Dedifferentiated amniotic fluid mesenchymal stem cell (primary cell): ENCODE measurements around the gene PRKD1.

ENCODE experiments used
- DNase-seq: peaks from one replicate; pipeline ENCODE4 v3.0.0-alpha.2; 2016; ENCODE audit errors: extremely low spot score

The PRKD1 gene

GRCh38 chr14:29838752-29839151 is 88.9 kb downstream of the PRKD1 start:
- no peak for DNase-seq

- no peak for DNase-seq
Observed at GRCh38 chr14:29836395-29836794, 91.3 kb downstream of the PRKD1 start.

GRCh38 chr14:29832042-29832441 is 95.6 kb downstream of the PRKD1 start:
- no peak for DNase-seq

- DNase-seq = no peak
Observed at GRCh38 chr14:29829851-29830250, 97.8 kb downstream of the PRKD1 start.

GRCh38 chr14:29823816-29824215 is 103.8 kb downstream of the PRKD1 start:
- no peak for DNase-seq

GRCh38 chr14:29822430-29822709 is 105.3 kb downstream of the PRKD1 start:
- DNase-seq = no peak

- no peak for DNase-seq
Observed at GRCh38 chr14:29821661-29822429, 105.8 kb downstream of the PRKD1 start.

GRCh38 chr14:29821242-29821641 is 106.4 kb downstream of the PRKD1 start:
- DNase-seq = no peak

GRCh38 chr14:29820785-29821184 is 106.9 kb downstream of the PRKD1 start:
- no peak for DNase-seq

GRCh38 chr14:29817767-29818405 is 109.8 kb downstream of the PRKD1 start:
- DNase-seq = no peak

GRCh38 chr14:29815016-29815674 is 112.5 kb downstream of the PRKD1 start:
- DNase-seq = no peak

- no peak for DNase-seq
Observed at GRCh38 chr14:29814156-29815015, 113.3 kb downstream of the PRKD1 start.

- DNase-seq = peak; percentile 58
Observed at GRCh38 chr14:29810682-29811081, 117.0 kb downstream of the PRKD1 start.

- DNase-seq = no peak
Observed at GRCh38 chr14:29810064-29810463, 117.6 kb downstream of the PRKD1 start.

GRCh38 chr14:29806124-29806517 is 121.5 kb downstream of the PRKD1 start:
- no peak for DNase-seq

- DNase-seq = peak; percentile 88
Observed at GRCh38 chr14:29805415-29806123, 122.1 kb downstream of the PRKD1 start.

- DNase-seq = no peak
Observed at GRCh38 chr14:29804481-29805266, 123.0 kb downstream of the PRKD1 start.

- no peak for DNase-seq
Observed at GRCh38 chr14:29803045-29803444, 124.6 kb downstream of the PRKD1 start.

GRCh38 chr14:29802211-29802610 is 125.4 kb downstream of the PRKD1 start:
- no peak for DNase-seq

- DNase-seq = no peak
Observed at GRCh38 chr14:29800961-29801360, 126.7 kb downstream of the PRKD1 start.
